NCI-H748 treated with DMSO at 0.1 percent for 48 hours (cell line): ENCODE data around the gene PGRMC2.
A peak's percentile ranks its signal among the peaks of the same experiment; 100 is the strongest.

ENCODE experiments used
- DNase-seq: peaks from one replicate; lab custom pipeline; 2025; lab: John Stamatoyannopoulos, UW

PGRMC2 gene

GRCh38 chr4:128298852-128299251, 11.2 kb upstream of the PGRMC2 start:
- no peak for DNase-seq

GRCh38 chr4:128298146-128298758, 10.6 kb upstream of the PGRMC2 start:
- no peak for DNase-seq

- DNase-seq = no peak
Measured at GRCh38 chr4:128295255-128295654, 7.6 kb upstream of the PGRMC2 start.

- DNase-seq = no peak
Measured at GRCh38 chr4:128294464-128294863, 6.9 kb upstream of the PGRMC2 start.

GRCh38 chr4:128292349-128292748, 4.7 kb upstream of the PGRMC2 start:
- DNase-seq = no peak

- no peak for DNase-seq
Measured at GRCh38 chr4:128291096-128291495, 3.5 kb upstream of the PGRMC2 start.

GRCh38 chr4:128290526-128290925, 2.9 kb upstream of the PGRMC2 start:
- no peak for DNase-seq

GRCh38 chr4:128289523-128290158, 2.0 kb upstream of the PGRMC2 start:
- no peak for DNase-seq

- no peak for DNase-seq
Measured at GRCh38 chr4:128288689-128289106, 1.1 kb upstream of the PGRMC2 start.

- DNase-seq = peak; percentile 98
Measured at GRCh38 chr4:128287871-128288688, 467 bp upstream of the PGRMC2 start.

- DNase-seq = peak; percentile 20
Measured at GRCh38 chr4:128286474-128287058, 1.0 kb downstream of the PGRMC2 start.

GRCh38 chr4:128285085-128285997, 2.3 kb downstream of the PGRMC2 start:
- no peak for DNase-seq

GRCh38 chr4:128284317-128284716, 3.3 kb downstream of the PGRMC2 start:
- DNase-seq = no peak

GRCh38 chr4:128283071-128283470, 4.5 kb downstream of the PGRMC2 start:
- no peak for DNase-seq

- no peak for DNase-seq
Measured at GRCh38 chr4:128282516-128282915, 5.1 kb downstream of the PGRMC2 start.

GRCh38 chr4:128281354-128281753, 6.3 kb downstream of the PGRMC2 start:
- no peak for DNase-seq

- DNase-seq = no peak
Measured at GRCh38 chr4:128279624-128280225, 7.9 kb downstream of the PGRMC2 start.

- no peak for DNase-seq
Measured at GRCh38 chr4:128277856-128278255, 9.8 kb downstream of the PGRMC2 start.

GRCh38 chr4:128275346-128275745, 12.3 kb downstream of the PGRMC2 start:
- DNase-seq = no peak

- DNase-seq = no peak
Measured at GRCh38 chr4:128271551-128271950, 16.1 kb downstream of the PGRMC2 start.

GRCh38 chr4:128268970-128269369, 18.6 kb downstream of the PGRMC2 start:
- DNase-seq = no peak
